Measurements from ENCODE around the gene COPB2. TPM values are rescaled to one million over a fixed set of nuclear protein-coding genes. Genes with fewer than 3 reads are reported as not detected.
A peak's percentile ranks its signal among the peaks of the same experiment; 100 is the strongest.

The COPB2 gene
- total RNA-seq, 1 donor from 2014 or later = 171 TPM

- H3K27me3 ChIP-seq (ENCODE audit: control insufficient read depth, insufficient read depth, low read length) = no peaks in the 10 kb centered on the region
- no peaks in the 10 kb centered on the region for H3K36me3 ChIP-seq (ENCODE audit: control insufficient read depth, insufficient read depth, low read length)
- H3K4me3 ChIP-seq (ENCODE audit: low read depth, low read length) = no peak overlapping the region
- FAIRE-seq = no peak
- TF ChIP-seq CTCF (IDR thresholded peaks at IDR 0.05; ENCODE audit: insufficient read depth, low read length, severe bottlenecking) = peak; percentile 69
- peak; percentile 79 for DNase-seq (ENCODE audit: low read depth)
These were observed 38.0 kb upstream of the COPB2 start for GRCh38 chr3:139427283-139428060.

- FAIRE-seq = no peak
- no peaks in the 10 kb centered on the region for H3K36me3 ChIP-seq (ENCODE audit: control insufficient read depth, insufficient read depth, low read length)
- DNase-seq (ENCODE audit: low read depth) = no peak
- no peaks in the 10 kb centered on the region for H3K27me3 ChIP-seq (ENCODE audit: control insufficient read depth, insufficient read depth, low read length)
- H3K4me3 ChIP-seq (ENCODE audit: low read depth, low read length) = no peak overlapping the region
- no peak for TF ChIP-seq CTCF (IDR thresholded peaks at IDR 0.05; ENCODE audit: insufficient read depth, low read length, severe bottlenecking)
These were observed 36.4 kb upstream of the COPB2 start for GRCh38 chr3:139425745-139426400.

GRCh38 chr3:139423232-139423631 is 33.8 kb upstream of the COPB2 start:
- no peaks in the 10 kb centered on the region for H3K36me3 ChIP-seq (ENCODE audit: control insufficient read depth, insufficient read depth, low read length)
- no peak overlapping the region for H3K4me3 ChIP-seq (ENCODE audit: low read depth, low read length)
- FAIRE-seq (no peak), DNase-seq (ENCODE audit: low read depth) (no peak)
- no peaks in the 10 kb centered on the region for H3K27me3 ChIP-seq (ENCODE audit: control insufficient read depth, insufficient read depth, low read length)
- no peak for TF ChIP-seq CTCF (IDR thresholded peaks at IDR 0.05; ENCODE audit: insufficient read depth, low read length, severe bottlenecking)

- Histone ChIP-seq H3K27me3 (ENCODE audit: control insufficient read depth, insufficient read depth, low read length) (no peaks in the 10 kb centered on the region), H3K36me3 (ENCODE audit: control insufficient read depth, insufficient read depth, low read length) (no peaks in the 10 kb centered on the region), H3K4me3 (ENCODE audit: low read depth, low read length) (no peak overlapping the region)
- DNase-seq (ENCODE audit: low read depth) (no peak), FAIRE-seq (peak; percentile 32)
- no peak for TF ChIP-seq CTCF (IDR thresholded peaks at IDR 0.05; ENCODE audit: insufficient read depth, low read length, severe bottlenecking)
These were observed 32.0 kb upstream of the COPB2 start for GRCh38 chr3:139421460-139421859.

GRCh38 chr3:139421040-139421439 is 31.6 kb upstream of the COPB2 start:
- no peak for FAIRE-seq
- no peak for DNase-seq (ENCODE audit: low read depth)
- no peak for TF ChIP-seq CTCF (IDR thresholded peaks at IDR 0.05; ENCODE audit: insufficient read depth, low read length, severe bottlenecking)
- no peaks in the 10 kb centered on the region for H3K36me3 ChIP-seq (ENCODE audit: control insufficient read depth, insufficient read depth, low read length)
- H3K27me3 ChIP-seq (ENCODE audit: control insufficient read depth, insufficient read depth, low read length) = no peaks in the 10 kb centered on the region
- H3K4me3 ChIP-seq (ENCODE audit: low read depth, low read length) = no peak overlapping the region
